HepG2 (cell line): ENCODE results near the gene ACRBP. TPM values are rescaled to one million over a fixed set of nuclear protein-coding genes. Genes with fewer than 3 reads are reported as not detected.

Source experiments
- ATAC-seq: fragments of 200-7000 bp; cut with Tn5 transposase; 3 replicates; pipeline ENCODE4 v1.9.1; 2020; ENCODE audit warnings: mild to moderate bottlenecking, moderate library complexity
- BruUV-seq: library from RNA; stranded (reverse); fragments of 400-500 nt; replicated peaks from 2 replicates; lab custom pipeline; 2021; lab: Mats Ljungman, UMichigan
- CTCF ChIA-PET: fragments of 300-600 bp; formaldehyde crosslinking; extraction: SDS; loops from one replicate; lab custom pipeline; 2021; ENCODE audit warnings: low total read pairs, inconsistent platforms, low intra/inter-chr PET ratio; lab: Yijun Ruan, JAX
- POLR2A ChIA-PET: fragments of 350-600 bp; sonication (Branson Sonifier 250); formaldehyde crosslinking; loops from one replicate; lab custom pipeline; 2020; ENCODE audit warnings: antibody characterized with exemption, inconsistent platforms; lab: Yijun Ruan, JAX
- DNase-seq: peaks from one replicate; pipeline ENCODE4 v3.0.0-alpha.2; 2015; ENCODE audit warnings: low spot score
- FAIRE-seq: peaks from 3 replicates; lab custom pipeline; 2011; peaks lifted over from hg19 to GRCh38; lab: Jason Lieb, UNC
- H2AFZ ChIP-seq: one replicate; pipeline ENCODE4 v1.6.1; 2011; ENCODE audit warnings: low read length, inconsistent platforms
- H3K27ac ChIP-seq: fragments of 300-600 bp; 3 replicates; pipeline ENCODE4 v1.8.0; 2011; ENCODE audit warnings: mixed run types, mild to moderate bottlenecking, mixed read lengths, low read length, inconsistent platforms; ENCODE audit not compliant: insufficient read depth; ENCODE audit errors: extremely low read length
- H3K27me3 ChIP-seq, 2 experiments: fragments of 200-600 bp in 1 of 2; 2 replicates in 1 of 2; 3 replicates in 1 of 2; pipeline versions ENCODE4 v1.6.0 to v1.8.0; 2011; ENCODE audit warnings: low read length in 2 of 2, mild to moderate bottlenecking in 2 of 2, moderate library complexity in 2 of 2, inconsistent platforms in 1 of 2; ENCODE audit not compliant: insufficient read depth in 2 of 2, control insufficient read depth in 1 of 2
- H3K36me3 ChIP-seq, 2 experiments: fragments of 200-600 bp in 1 of 2; replicated peaks in 1 of 2; 2 replicates in 1 of 2; 3 replicates in 1 of 2; pipeline versions ENCODE4 v1.5.1 to v1.8.0; 2011; ENCODE audit warnings: low read length in 2 of 2, inconsistent platforms in 1 of 2; ENCODE audit not compliant: insufficient read depth in 2 of 2, control insufficient read depth in 1 of 2
- H3K4me1 ChIP-seq: 2 replicates; pipeline ENCODE4 v1.5.1; 2012; ENCODE audit warnings: low read length, inconsistent platforms; ENCODE audit not compliant: insufficient read depth
- H3K4me2 ChIP-seq: 2 replicates; pipeline ENCODE4 v1.6.0; 2011; ENCODE audit warnings: low read depth, low read length, inconsistent platforms
- H3K4me3 ChIP-seq, 3 experiments: fragments of 200-600 bp in 1 of 3; sonication (generic), shearing (Covaris generic) in 1 of 3; replicated peaks in 1 of 3; 2 replicates each; pipeline ENCODE4 v1.5.1; 2011 to 2016; ENCODE audit warnings: low read length in 3 of 3, inconsistent platforms in 2 of 3, low read depth in 2 of 3, mild to moderate bottlenecking in 2 of 3, control low read depth in 1 of 3, mixed read lengths in 1 of 3; ENCODE audit not compliant: insufficient read depth in 1 of 3
- H3K79me2 ChIP-seq: one replicate; pipeline ENCODE4 v1.6.1; 2011; ENCODE audit warnings: low read length, inconsistent platforms; ENCODE audit not compliant: insufficient read depth
- H3K9ac ChIP-seq: 2 replicates; pipeline ENCODE4 v1.6.0; 2011; ENCODE audit warnings: mild to moderate bottlenecking, low read depth, low read length, inconsistent platforms; ENCODE audit not compliant: insufficient read depth
- H3K9me3 ChIP-seq: 2 replicates; pipeline ENCODE4 v1.5.1; 2012; ENCODE audit warnings: mild to moderate bottlenecking, low read length
- H4K20me1 ChIP-seq: 2 replicates; pipeline ENCODE4 v1.6.0; 2011; ENCODE audit warnings: inconsistent platforms, mild to moderate bottlenecking, low read length, moderate library complexity; ENCODE audit not compliant: insufficient read depth
- HNRNPK ChIP-seq: fragments of 200-400 bp; formaldehyde crosslinking; IDR thresholded peaks from 2 replicates; pipeline ENCODE4 v1.6.1; 2018; ENCODE audit warnings: low read length, low read depth, moderate library complexity, mild to moderate bottlenecking; ENCODE audit not compliant: poor library complexity, severe bottlenecking
- MAFF ChIP-seq: IDR thresholded peaks from 2 replicates; pipeline ENCODE4 v1.6.1; 2011; ENCODE audit warnings: low read depth, low read length, improper control_type of control experiment
- MAFK ChIP-seq, 2 experiments: IDR thresholded peaks in 1 of 2; conservative IDR thresholded peaks in 1 of 2; 2 replicates each; pipeline ENCODE4 v1.6.1; 2011; ENCODE audit warnings: improper control_type of control experiment in 2 of 2, low read length in 2 of 2
- RFX3 ChIP-seq: IDR thresholded peaks from 2 replicates; pipeline ENCODE4 v1.6.1; 2016; ENCODE audit warnings: missing biosample characterization, missing genetic modification reagents
- SALL2 ChIP-seq: sonication (generic); formaldehyde crosslinking; IDR thresholded peaks from 2 replicates; pipeline ENCODE4 v1.8.1; 2023; ENCODE audit warnings: mild to moderate bottlenecking, missing genetic modification reagents, inconsistent platforms
- ZNF280D ChIP-seq: sonication (generic); formaldehyde crosslinking; IDR thresholded peaks from 2 replicates; pipeline ENCODE4 v1.5.1; 2020; ENCODE audit warnings: mild to moderate bottlenecking, missing genetic modification reagents
- ZNF740 ChIP-seq: sonication (generic); formaldehyde crosslinking; IDR thresholded peaks from 2 replicates; pipeline ENCODE4 v1.4.0; 2020; ENCODE audit warnings: missing genetic modification reagents
- ZNF782 ChIP-seq: sonication (generic); formaldehyde crosslinking; IDR thresholded peaks from 2 replicates; pipeline ENCODE4 v1.4.0; 2020; ENCODE audit warnings: missing genetic modification reagents, mild to moderate bottlenecking, borderline replicate concordance
- WGBS: methylation state at CpG from one replicate; pipeline ENCODE4 v1.1.6; 2017; ENCODE audit warnings: low lambda C conversion rate; 5-methylcytosine and 5-hydroxymethylcytosine counted together
- in situ Hi-C: cut with HindIII; loops from 2 replicates; pipeline ENCODE4 v1.10.0; 2017; ENCODE audit warnings: low pct_unique_long_range_greater_than_20kb; ENCODE audit not compliant: extremely low pct_ligation_motif_present
- intact Hi-C: fragments of 100-400 bp; cut with micrococcal nuclease; formaldehyde crosslinking; loops from one replicate; pipeline ENCODE4 v1.10.0; 2022; ENCODE audit not compliant: unreplicated experiment
- polyA plus RNA-seq, 8 experiments: library from polyadenylated mRNA; depleted of rRNA in 3 of 8; stranded (reverse) in 7 of 8; unstranded in 1 of 8; fragments of >200 nt; fragmentation: Illumina TruSeq in 4 of 8; extraction: Trizol in 4 of 8; gene quantifications; 2 replicates each; pipeline versions ENCODE4 v1.2.1 to v1.2.3, GENCODE V29; 2011 to 2016; ENCODE audit warnings: low read depth in 4 of 8, missing spikeins in 1 of 8, mixed read lengths in 1 of 8; ENCODE audit not compliant: insufficient read depth in 1 of 8
- total RNA-seq, 5 experiments: library from RNA; depleted of rRNA; stranded (reverse); fragments of >200 nt; fragmentation: Illumina TruSeq; extraction: Trizol; gene quantifications; 2 replicates each; pipeline ENCODE4 v1.2.3, GENCODE V29; 2016; ENCODE audit warnings: low read depth in 1 of 5

Gene ACRBP
- total and polyA plus RNA-seq, 2 of the 13 experiments (the other 11 are each of a cell fraction or from before 2014, with no cell fraction given): 0.46 TPM; not detected in 1

- no peaks in the 10 kb centered on the region for H3K9me3 ChIP-seq
- H3K27me3 ChIP-seq: no peaks in the 10 kb centered on the region; a peak in 1 of 5 replicates
- POLR2A ChIA-PET: interaction anchor here (0.7 to 2.1 kb wide), 4 partner anchors 74 to 245 kb away, joined by 3 to 15 read pairs (median 4); partner anchors contain the start of genes COPS7A, GAPDH and ZNF384
- peak overlapping the region; percentile 45 for H3K4me2 ChIP-seq
- H3K4me1 ChIP-seq: peaks cover 58% of the 10 kb centered on the region
- H2AFZ ChIP-seq: no peak overlapping the region
- TF ChIP-seq RFX3 (CRISPR knock-in tag): no peak
- TF ChIP-seq MAFK (conservative IDR thresholded peaks at IDR 0.05 in 1 of 2, IDR thresholded peaks at IDR 0.05 in 1 of 2; ENCODE audit: low read length in 2 of 2): peak; percentile 71 to 76
- peak; percentile 50; the same call in 1 of the 2 replicates for TF ChIP-seq MAFF
- TF ChIP-seq ZNF782: no peak
- TF ChIP-seq HNRNPK: peak; percentile 3
- 0 out of 2 replicates have a peak, but pooled peaks have one; percentile 8 for TF ChIP-seq ZNF740 (CRISPR knock-in tag)
- TF ChIP-seq SALL2: no peak
- TF ChIP-seq ZNF280D: no peak
- CTCF ChIA-PET: no interaction called here
- peaks cover 7 to 14% of the 10 kb centered on the region in 2 experiments; a peak in 4 of 5 replicates for H3K36me3 ChIP-seq
- BruUV-seq: no TSS peak
- intact Hi-C loops: loop anchor here (2.0 kb wide), 1 partner anchor 39 kb away; the partner anchor contains the start of gene NOP2
- DNase-seq (peak; percentile 56), FAIRE-seq (no peak), ATAC-seq (peak; percentile 17)
- no peak overlapping the region for H3K4me3 ChIP-seq
- in situ Hi-C loops: no loop called here
- no peak overlapping the region for H3K9ac ChIP-seq
- H3K27ac ChIP-seq: no peak overlapping the region
- peaks cover 14% of the 10 kb centered on the region for H4K20me1 ChIP-seq
- peaks cover 32% of the 10 kb centered on the region for H3K79me2 ChIP-seq
- 11% methylated on average over 8 of the region's 8 CpGs for WGBS
These were observed 39.3 kb downstream of the ACRBP start for GRCh38 chr12:6607751-6608591.
